Thymus (tissue), 11 donors: ENCODE measurements around the gene RMND5B. TPM values are rescaled to one million over a fixed set of nuclear protein-coding genes. Genes with fewer than 3 reads are reported as not detected.
"Not testable (repeated sequence)": the region's sequence is repeated elsewhere in the genome, so short reads cannot be mapped to it uniquely, and the experiment has no call there.

Experiments
- DNase-seq, 9 donors: peaks; one replicate each; pipeline ENCODE4 v3.0.0-alpha.2; 2013; ENCODE audit warnings: low spot score in 9 of 9, low read depth in 6 of 9, missing footprints in 1 of 9
- H3K27ac ChIP-seq, 2 donors: one replicate each; pipeline ENCODE4 v1.5.1; 2013; ENCODE audit warnings: control low read depth in 1 of 2, low read depth in 1 of 2, low read length in 1 of 2, mild to moderate bottlenecking in 1 of 2, moderate library complexity in 1 of 2
- H3K27me3 ChIP-seq, 2 donors: one replicate each; pipeline ENCODE4 v1.5.1; 2013; ENCODE audit warnings: low read length in 1 of 2; ENCODE audit not compliant: control insufficient read depth in 2 of 2, insufficient read depth in 1 of 2
- H3K36me3 ChIP-seq, 2 donors: one replicate each; pipeline ENCODE4 v1.5.1; 2013; ENCODE audit warnings: low read length in 1 of 2, mild to moderate bottlenecking in 1 of 2, moderate library complexity in 1 of 2; ENCODE audit not compliant: control insufficient read depth in 2 of 2, insufficient read depth in 2 of 2
- H3K4me1 ChIP-seq, 2 donors: one replicate each; pipeline ENCODE4 v1.5.1; 2013; ENCODE audit warnings: low read length in 2 of 2; ENCODE audit not compliant: control insufficient read depth in 2 of 2, insufficient read depth in 2 of 2
- H3K4me3 ChIP-seq, 2 donors: one replicate each; pipeline ENCODE4 v1.5.1; 2013; ENCODE audit warnings: low read length in 2 of 2, control low read depth in 1 of 2, mild to moderate bottlenecking in 1 of 2
- H3K9me3 ChIP-seq, 2 donors: one replicate each; pipeline ENCODE4 v1.5.1; 2013; ENCODE audit warnings: low read length in 1 of 2, mild to moderate bottlenecking in 1 of 2; ENCODE audit not compliant: control insufficient read depth in 2 of 2, insufficient read depth in 1 of 2
- WGBS: extraction: QIAGEN DNeasy Blood & Tissue Kit; methylation state at CpG from one replicate; pipeline ENCODE4 v1.1.7; 2013; 5-methylcytosine and 5-hydroxymethylcytosine counted together
- polyA plus RNA-seq: library from polyadenylated mRNA; stranded (reverse); fragments of 200-250 nt; gene quantifications from one replicate; pipeline ENCODE4 v1.2.3, GENCODE V29; 2013
- total RNA-seq: library from RNA; stranded (reverse); fragments of 120-200 nt; gene quantifications from one replicate; pipeline ENCODE4 v1.2.4, GENCODE V29; 2013
- donor health status: healthy.

The RMND5B gene
- total and polyA plus RNA-seq, 2 donors = 24.7 to 36.1 TPM

DNA sequence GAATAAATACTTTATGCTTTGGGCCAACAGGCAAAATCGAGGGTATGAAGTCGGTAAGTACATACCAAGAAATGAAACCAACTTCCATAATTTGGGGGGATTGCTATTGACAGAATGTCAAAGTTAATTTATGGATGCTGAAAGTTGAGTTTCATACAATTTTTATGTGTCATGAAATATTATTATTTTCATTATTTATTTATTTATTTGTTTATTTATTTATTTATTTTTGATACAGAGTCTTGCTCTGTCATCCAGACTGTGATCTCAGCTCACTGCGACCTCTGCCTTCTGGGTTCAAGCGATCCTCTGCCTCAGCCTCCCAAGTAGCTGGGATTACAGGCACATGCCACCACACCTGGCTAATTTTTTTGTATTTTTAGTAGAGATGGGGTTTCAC, 60.8 kb downstream of the RMND5B start:
- H3K4me1 ChIP-seq = peaks cover 2 to 16% of the 10 kb centered on the region in 2 donors
- H3K27me3 ChIP-seq = peaks cover 0 to 2% of the 10 kb centered on the region in 2 donors
- DNase-seq = no peak
- no peak overlapping the region for H3K27ac ChIP-seq
- 85% methylated on average over 4 of the region's 4 CpGs for WGBS
- H3K9me3 ChIP-seq = no peaks in the 10 kb centered on the region
- H3K4me3 ChIP-seq = no peak overlapping the region
- H3K36me3 ChIP-seq = no peaks in the 10 kb centered on the region

- Histone ChIP-seq H3K9me3 (no peaks in the 10 kb centered on the region), H3K27me3 (peaks cover 0 to 2% of the 10 kb centered on the region in 2 donors), H3K36me3 (no peaks in the 10 kb centered on the region), H3K4me3 (no peak overlapping the region), H3K27ac (no peak overlapping the region), H3K4me1 (peaks cover 2 to 16% of the 10 kb centered on the region in 2 donors)
- no peak for DNase-seq
- whole genome bisulfite sequencing = 95% methylated on average over 2 of the region's 2 CpGs
These were observed 61.4 kb downstream of the RMND5B start for GRCh38 chr5:178192244-178192643.

DNA sequence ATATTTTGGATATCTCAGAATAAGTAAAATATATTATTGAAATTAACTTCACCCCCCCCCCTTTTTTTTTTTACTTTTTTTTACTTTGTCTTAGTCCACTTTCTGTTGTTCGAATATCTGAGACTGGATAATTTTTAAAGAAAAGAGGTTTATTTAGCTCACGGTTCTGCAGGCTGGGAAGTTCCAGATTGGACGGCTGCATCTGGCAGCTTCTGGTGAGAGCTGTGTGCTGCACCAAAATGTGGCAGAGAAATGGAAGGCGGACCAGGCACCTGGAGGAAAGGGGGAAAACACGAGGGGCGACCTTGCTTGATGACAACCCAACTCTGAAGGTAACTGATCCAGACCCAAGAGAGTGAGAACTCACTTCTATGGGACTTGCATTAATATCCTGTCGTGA, 62.0 kb downstream of the RMND5B start:
- DNase-seq = no peak
- WGBS = 97% methylated on average over 7 of the region's 7 CpGs

GRCh38 chr5:178193251-178193809, 62.5 kb downstream of the RMND5B start:
- Histone ChIP-seq H3K4me1 (peaks cover 2 to 16% of the 10 kb centered on the region in 2 donors), H3K4me3 (no peak overlapping the region), H3K36me3 (no peaks in the 10 kb centered on the region), H3K27me3 (peaks cover 0 to 2% of the 10 kb centered on the region in 2 donors), H3K9me3 (no peaks in the 10 kb centered on the region), H3K27ac (no peak overlapping the region)
- 44% methylated on average over 8 of the region's 8 CpGs for WGBS
- peak in 1 of 9 donors; percentile 36 for DNase-seq

More for the DNA sequence above, 62.0 kb downstream of the RMND5B start:
- Histone ChIP-seq H3K27me3 (peaks cover 0 to 2% of the 10 kb centered on the region in 2 donors), H3K36me3 (no peaks in the 10 kb centered on the region), H3K27ac (no peak overlapping the region), H3K4me3 (no peak overlapping the region), H3K4me1 (peaks cover 2 to 16% of the 10 kb centered on the region in 2 donors), H3K9me3 (no peaks in the 10 kb centered on the region)

- H3K27ac ChIP-seq = no peak overlapping the region
- H3K9me3 ChIP-seq = no peaks in the 10 kb centered on the region
- H3K4me3 ChIP-seq = no peak overlapping the region
- peak in 1 of 9 donors; percentile 29 for DNase-seq
- no peaks in the 10 kb centered on the region for H3K36me3 ChIP-seq
- WGBS = 11% methylated on average over 7 of the region's 7 CpGs
- peaks cover 2 to 16% of the 10 kb centered on the region in 2 donors for H3K4me1 ChIP-seq
- H3K27me3 ChIP-seq = peaks cover 0 to 2% of the 10 kb centered on the region in 2 donors
These were observed 63.2 kb downstream of the RMND5B start for GRCh38 chr5:178194026-178194425.

- 94% methylated on average over 7 of the region's 7 CpGs for WGBS
- Histone ChIP-seq H3K9me3 (no peaks in the 10 kb centered on the region), H3K27me3 (peaks cover 0 to 2% of the 10 kb centered on the region in 2 donors), H3K27ac (no peak overlapping the region), H3K4me3 (no peak overlapping the region), H3K36me3 (no peaks in the 10 kb centered on the region), H3K4me1 (peaks cover 2 to 16% of the 10 kb centered on the region in 2 donors)
- DNase-seq = no peak
These were observed 65.5 kb downstream of the RMND5B start for GRCh38 chr5:178196281-178196812.

- 95% methylated on average over 8 of the region's 8 CpGs for WGBS
- Histone ChIP-seq H3K9me3 (no peaks in the 10 kb centered on the region), H3K27me3 (peaks cover 0 to 2% of the 10 kb centered on the region in 2 donors), H3K4me3 (no peak overlapping the region), H3K4me1 (peaks cover 2 to 16% of the 10 kb centered on the region in 2 donors), H3K27ac (no peak overlapping the region), H3K36me3 (no peaks in the 10 kb centered on the region)
- DNase-seq = no peak
These were observed 66.2 kb downstream of the RMND5B start for GRCh38 chr5:178196986-178197385.

GRCh38 chr5:178198151-178198550, 67.3 kb downstream of the RMND5B start:
- H3K4me1 ChIP-seq = peaks cover 0 to 16% of the 10 kb centered on the region in 2 donors
- H3K27me3 ChIP-seq, DNase-seq: not testable (repeated sequence)

DNA sequence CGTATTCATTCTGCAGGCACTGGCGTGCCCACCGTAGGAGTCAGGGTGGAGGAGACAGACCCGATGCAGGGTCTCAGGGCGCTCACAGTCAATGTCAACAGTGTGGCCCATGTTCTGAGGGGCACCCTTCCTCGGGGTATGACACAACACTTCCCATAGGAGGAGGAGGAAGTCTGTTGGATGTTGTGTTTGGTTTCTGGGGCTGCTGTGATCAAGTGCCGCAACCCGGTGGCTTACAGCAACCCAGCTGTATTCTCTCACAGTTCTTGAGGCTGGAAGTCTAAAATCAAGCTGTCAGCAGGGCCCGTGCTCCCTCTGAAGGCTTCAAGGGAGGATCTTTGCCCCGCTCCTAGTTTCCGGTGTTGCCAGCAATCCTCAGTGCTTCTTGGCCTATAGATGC, 67.9 kb downstream of the RMND5B start:
- 88% methylated on average over 11 of the region's 11 CpGs for WGBS
- H3K27ac ChIP-seq = no peak overlapping the region
- H3K9me3 ChIP-seq = no peaks in the 10 kb centered on the region
- DNase-seq = no peak
- peaks cover 0 to 11% of the 10 kb centered on the region in 2 donors for H3K4me1 ChIP-seq
- no peak overlapping the region for H3K4me3 ChIP-seq
- H3K36me3 ChIP-seq = no peaks in the 10 kb centered on the region
- peaks cover 0 to 2% of the 10 kb centered on the region in 2 donors for H3K27me3 ChIP-seq

More at GRCh38 chr5:178198151-178198550, 67.3 kb downstream of the RMND5B start:
- 79% methylated on average over 11 of the region's 11 CpGs for WGBS
- not testable (repeated sequence) for H3K9me3 ChIP-seq, H3K4me3 ChIP-seq, H3K27ac ChIP-seq, H3K36me3 ChIP-seq
